B cell (primary cell): ENCODE results near the gene CLEC10A.

Experiments used
- CTCF ChIP-seq: fragments of 200-600 bp; IDR thresholded peaks from one replicate; pipeline ENCODE4 v1.8.0; 2022; ENCODE audit warnings: antibody characterized with exemption, mild to moderate bottlenecking
- EZH2 ChIP-seq: IDR thresholded peaks from 2 replicates; pipeline ENCODE4 v1.6.1; 2012; ENCODE audit warnings: borderline replicate concordance, low read depth, mild to moderate bottlenecking, moderate library complexity, low read length; ENCODE audit not compliant: insufficient read depth, poor library complexity, severe bottlenecking

- TF ChIP-seq CTCF (no peak), EZH2 (no peak)
Observed at GRCh38 chr17:7048968-7049367, 31.1 kb downstream of the CLEC10A start.
